GM19193 (cell line): ENCODE results near the gene ZNF708.

Source experiments
- POLR2A ChIP-seq: IDR thresholded peaks from 4 replicates; pipeline ENCODE4 v1.6.1; 2011; ENCODE audit not compliant: insufficient read depth, insufficient read length; ENCODE audit errors: extremely low read depth

The ZNF708 gene

DNA sequence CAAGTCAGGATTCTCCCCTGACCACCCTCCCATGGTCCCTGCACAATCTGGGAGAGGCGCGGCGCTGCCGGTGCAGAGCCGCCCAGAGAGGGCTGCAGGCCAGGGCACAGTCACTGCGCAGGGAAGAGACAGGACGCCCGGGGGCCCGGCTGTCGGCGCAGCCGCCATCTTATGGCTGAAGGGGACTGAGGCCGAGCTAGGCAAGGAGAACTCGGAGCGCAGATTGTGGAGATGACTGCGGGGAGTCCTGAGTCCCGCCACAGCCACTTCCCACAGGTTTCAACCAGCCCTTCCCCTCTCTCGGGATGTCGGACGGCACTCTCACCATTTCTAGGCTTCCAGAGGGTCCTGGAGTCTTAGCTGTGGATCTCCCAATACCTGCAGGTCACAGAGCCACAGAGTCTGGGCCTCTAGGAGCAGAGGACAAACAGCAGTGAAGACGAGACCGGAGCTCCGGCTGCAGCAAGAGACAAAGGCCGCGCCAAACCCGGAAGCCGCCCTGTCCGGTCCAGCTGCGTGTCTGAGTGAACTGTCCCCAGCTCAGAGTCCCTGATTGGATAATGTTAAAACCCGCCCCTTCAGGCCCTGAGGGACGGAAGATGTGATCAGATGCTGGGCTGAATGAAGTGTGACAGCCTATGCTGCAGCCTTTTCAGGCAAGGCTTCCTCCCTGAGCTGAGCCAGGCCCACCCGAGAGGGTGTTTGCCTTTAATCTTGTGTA is at the start of gene ZNF708:
ZNF708 (minus strand) TSS at position 526 of the 721 bp plus-strand sequence; CDS start at position 328, 198 bp downstream.
- peak; percentile 92 for TF ChIP-seq POLR2A

DNA sequence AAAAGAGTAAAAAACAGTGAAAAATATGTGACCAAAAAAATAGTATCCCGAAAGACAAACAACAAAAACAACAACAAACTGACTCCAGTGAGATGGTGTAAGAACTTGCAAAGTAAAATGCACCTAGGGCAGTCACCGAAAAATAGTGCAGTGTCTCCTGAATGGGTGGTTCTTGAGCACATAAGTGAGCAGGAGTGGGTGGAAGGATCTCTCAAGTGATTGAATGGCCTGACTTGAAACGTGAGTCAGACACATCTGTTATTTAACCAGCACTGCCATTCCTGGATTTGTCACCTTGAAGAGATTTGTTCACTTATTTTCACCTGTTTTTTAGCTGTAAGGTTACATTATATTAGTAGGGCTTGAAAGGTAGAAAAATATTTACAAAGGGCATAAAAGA is 33.1 kb upstream of the ZNF708 start:
- TF ChIP-seq POLR2A, result no peak

DNA sequence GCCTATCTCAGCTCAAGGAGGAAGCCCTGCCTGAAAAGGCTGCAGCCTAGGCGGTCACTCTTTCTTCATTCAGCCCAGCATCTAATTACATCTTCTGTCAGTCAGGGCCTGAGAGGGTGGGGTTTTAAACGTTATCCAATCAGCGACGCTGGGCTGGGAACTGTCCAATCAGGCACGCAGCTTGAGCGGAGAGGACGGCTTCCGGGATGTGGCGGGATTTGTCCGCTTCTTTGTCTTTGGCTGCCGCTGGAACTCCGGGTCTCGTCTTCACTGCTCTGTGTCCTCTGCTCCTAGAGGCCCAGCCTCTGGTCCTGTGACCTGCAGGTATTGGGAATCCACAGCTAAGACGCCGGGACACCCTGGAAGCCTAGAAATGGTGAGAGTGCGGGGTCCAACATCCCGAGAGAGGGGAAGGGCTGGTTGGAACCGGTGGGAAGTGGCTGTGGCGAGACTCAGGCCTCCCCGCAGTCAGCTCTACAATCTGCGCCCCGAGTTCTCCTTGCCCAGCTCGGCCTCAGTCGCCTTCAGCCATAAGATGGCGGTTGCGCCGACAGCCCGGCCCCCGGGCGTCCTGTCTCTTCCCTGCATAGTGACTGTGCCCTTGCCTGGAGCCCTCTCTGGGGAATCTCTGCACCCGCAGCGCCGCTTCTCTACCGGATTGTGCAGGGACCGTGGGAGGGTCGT is 29.7 kb upstream of the ZNF708 start, which contains the start of gene ZNF738:
ZNF738 (plus strand) TSS at position 233 of the 684 bp plus-strand sequence; CDS start at position 374, 141 bp downstream.
- peak; percentile 70 for TF ChIP-seq POLR2A

DNA sequence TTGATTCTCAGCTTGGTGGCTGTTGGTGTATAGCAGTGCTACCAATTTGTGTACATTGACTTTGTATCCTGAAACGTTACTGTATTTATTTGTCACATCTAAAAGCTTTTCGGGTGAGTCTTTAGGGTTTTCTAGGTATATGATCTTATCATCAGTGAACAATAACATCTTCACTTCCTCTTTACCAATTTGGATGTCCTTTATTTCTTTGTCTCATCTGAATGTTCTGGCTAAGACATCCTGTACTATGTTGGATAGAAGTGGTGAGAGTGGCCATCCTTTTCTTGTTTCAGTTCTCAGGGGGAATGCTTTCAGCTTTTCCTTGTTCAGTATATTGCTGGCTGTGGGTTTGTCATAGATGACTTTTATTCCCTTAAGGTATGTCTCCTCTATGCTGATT is 23.6 kb upstream of the ZNF708 start:
- TF ChIP-seq POLR2A, result no peak

DNA sequence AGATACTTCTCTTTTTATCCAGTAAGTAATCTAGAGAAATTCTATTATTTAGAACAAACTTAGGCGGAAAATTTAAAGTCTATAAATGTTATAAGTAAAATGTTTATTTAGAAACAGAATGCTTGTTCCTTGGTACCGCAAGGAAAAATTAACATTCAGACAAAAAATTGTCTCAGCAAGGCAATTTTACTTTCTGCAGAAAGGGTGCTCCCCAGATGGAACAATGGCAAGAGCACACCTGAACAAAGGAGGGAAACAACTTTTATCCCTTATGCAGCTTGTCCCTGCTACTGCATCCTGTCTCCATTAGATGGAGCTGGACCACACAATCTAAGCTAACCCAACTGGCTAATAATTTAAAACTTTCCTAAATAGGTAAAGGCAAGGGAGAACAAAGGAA is 6.5 kb upstream of the ZNF708 start:
- no peak for TF ChIP-seq POLR2A

DNA sequence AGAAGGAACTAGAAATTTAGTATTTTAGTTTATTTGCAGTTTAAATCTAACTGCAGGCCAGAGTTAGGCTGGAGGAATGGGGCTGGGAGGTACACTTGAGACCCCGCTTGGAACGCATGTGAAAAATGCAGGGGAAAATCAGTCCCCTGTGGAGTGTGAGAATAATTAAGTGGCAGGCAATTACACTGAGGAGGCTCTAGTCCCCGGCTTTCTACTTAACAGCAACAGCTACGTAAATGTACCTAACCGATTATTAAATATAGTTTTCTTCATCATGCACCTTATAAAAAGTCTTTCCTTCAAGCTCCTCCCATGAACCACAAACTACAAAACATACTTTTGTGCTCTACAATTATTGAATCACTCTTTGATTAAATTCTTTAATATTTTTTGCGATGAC is 804 bp downstream of the ZNF708 start:
- no peak for TF ChIP-seq POLR2A

DNA sequence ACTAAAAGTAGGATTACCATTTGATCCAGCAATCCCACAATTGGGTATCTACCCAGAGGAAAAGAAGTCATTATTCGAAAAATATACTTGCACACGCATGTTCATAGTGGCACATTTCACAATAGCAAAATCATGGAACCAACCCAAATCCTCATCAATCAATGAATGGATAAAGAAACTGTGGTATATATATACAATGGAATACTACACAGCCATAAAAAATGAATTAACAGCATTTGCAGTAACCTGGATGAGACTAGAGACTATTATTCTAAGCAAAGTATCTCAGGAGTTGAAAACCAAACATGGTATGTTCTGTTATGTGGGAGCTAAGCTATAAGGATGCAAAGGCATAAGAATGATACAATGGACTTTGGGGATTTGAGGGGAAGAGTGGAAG is 3.0 kb downstream of the ZNF708 start:
- TF ChIP-seq POLR2A, result no peak

DNA sequence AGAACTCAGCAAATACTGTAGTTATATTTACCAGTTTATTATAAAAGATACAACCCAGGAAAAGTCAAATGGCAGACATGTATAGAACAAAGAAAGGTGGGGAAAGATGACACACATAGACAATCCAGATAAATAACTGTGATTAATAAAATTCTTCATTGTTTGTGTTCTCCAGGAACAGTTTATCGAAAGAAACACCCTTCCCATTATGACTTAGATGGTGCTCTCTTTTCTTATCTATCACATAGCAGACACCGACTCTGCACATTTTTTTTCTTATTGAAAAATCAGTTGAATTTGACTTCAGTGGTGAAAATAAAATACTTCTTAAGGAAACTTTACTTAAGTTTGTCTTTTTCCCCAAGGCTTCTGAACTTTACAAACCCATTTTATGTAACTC is 6.2 kb downstream of the ZNF708 start:
- no peak for TF ChIP-seq POLR2A

DNA sequence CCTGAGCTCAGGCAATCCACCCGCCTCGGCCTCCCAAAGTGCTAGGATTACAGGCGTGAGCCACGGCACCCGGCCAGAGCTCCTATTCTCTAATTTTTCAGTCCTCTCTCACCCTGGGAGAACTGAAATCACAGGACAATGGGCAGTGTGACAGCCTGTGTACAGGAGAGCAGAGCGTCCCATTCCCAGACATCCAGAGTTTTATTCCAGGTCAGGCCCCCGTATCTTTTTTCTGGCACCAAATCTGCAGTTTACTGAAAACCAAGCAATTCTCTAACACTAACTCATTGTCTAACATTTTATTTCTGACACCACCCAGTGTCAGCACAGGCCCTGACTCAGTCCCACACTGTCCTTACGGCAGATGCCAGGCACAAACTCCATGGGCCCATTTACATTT is 6.7 kb downstream of the ZNF708 start:
- TF ChIP-seq POLR2A, result no peak

DNA sequence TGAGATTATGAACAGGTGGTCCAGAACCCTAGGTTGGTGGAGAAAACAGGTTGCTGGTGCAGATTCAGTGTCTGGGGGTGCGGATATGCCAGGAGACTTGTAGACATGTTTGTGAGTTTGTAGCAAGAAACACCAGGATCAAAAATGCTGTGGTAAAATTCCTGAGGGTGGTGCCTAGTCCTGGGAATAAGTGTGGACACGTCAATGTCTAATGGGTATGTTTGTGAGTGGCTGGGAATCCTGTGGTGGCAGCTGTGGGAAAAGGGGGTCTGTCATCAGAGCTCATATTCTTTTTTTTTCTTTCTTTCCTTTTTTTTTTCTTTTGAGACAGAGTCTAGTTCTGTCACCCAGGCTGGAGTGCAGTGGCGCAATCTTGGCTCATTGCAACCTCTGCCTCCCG is 7.2 kb downstream of the ZNF708 start:
- TF ChIP-seq POLR2A, result no peak

DNA sequence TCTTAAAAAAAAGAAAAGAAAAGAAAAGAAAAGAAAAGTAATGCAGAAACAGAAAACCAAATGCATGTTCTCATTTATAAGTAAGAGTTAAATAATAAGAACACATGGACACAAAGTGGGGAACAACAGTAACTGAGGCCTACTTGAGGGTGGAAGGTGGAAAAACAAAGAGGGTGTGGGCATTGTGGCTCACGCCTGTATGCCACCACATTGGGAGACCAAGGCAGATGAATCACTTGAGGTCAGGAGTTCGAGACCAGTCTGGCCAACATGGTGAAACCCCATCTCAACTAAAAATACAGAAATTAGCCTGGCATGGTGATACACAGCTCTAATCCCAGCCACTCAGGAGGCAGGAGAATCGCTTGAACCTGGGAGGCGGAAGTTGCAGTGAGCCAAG is 8.1 kb downstream of the ZNF708 start:
- TF ChIP-seq POLR2A, result no peak

DNA sequence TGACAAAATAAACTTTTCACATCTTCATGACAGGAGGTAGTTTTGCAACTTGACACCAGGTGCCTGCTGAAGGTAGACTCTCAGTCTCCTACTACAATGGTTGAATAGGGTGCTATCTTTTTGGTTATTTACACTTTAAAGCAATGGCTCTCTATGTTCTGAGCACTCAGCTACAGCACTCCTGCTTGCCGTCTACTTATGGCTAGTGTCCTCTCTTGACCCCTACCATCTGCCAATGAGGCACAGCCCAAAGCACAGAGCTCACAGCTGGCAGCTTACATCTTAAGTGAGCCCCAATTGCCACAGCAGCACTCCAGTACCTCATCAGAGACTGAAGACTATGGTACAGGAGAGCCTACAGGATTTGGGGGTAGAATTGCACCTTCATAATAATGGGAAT is 11.4 kb downstream of the ZNF708 start:
- TF ChIP-seq POLR2A, result no peak

DNA sequence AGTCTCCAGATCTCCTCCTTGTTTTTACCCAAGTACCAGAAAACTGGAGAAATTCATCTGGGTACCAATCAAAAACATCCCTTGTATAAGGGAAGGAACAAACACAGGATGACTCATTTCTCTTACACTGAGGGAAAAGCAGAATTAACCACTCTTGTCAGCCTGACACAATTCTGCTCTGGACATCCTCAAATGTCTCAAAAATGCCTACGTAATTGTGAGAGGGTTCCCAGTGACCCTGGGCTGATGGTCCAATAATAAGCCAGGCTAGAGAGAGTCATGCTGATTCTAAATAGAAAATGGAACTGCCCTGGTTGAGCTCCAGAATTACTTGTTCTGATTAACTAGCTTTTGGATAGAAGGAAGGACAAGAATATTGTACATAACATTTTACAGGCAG is 14.5 kb downstream of the ZNF708 start:
- TF ChIP-seq POLR2A, result no peak

DNA sequence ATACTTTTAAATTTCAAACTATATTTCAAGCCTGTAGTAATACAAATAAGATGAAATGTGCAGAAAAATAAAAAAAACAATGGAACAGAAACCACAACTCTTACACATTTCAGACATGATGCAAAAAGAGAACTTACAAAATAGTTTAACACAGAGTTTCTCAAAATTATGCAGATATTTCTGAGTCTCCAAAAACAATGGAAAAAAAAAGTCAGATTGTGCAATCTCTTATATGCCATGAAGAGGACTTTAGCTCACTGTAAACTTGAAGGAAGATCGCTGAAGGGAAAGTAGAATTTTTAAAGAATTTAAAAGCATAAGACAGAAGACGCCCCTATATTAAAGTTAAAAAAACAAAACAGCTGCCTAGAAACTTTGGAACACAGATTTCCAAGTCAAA is 20.4 kb downstream of the ZNF708 start:
- no peak for TF ChIP-seq POLR2A

DNA sequence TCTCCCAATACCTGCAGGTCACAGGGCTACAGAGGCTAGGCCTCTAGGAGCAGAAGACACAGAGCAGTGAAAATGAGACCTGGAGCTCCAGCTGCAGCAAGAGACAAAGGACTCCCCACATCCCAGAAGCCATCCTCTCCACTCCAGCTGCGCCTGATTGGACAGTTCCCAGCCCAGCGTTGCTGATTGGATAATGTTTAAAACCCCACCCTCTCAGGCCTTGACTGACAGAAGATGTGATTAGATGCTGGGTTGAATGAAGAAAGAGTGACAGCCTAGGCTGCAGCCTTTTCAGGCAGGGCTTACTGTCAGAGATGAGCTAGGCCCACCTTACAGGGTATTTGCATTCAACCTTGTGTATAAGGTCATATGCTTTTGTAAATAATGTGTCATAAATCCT is 59.4 kb downstream of the ZNF708 start:
- TF ChIP-seq POLR2A, result no peak

DNA sequence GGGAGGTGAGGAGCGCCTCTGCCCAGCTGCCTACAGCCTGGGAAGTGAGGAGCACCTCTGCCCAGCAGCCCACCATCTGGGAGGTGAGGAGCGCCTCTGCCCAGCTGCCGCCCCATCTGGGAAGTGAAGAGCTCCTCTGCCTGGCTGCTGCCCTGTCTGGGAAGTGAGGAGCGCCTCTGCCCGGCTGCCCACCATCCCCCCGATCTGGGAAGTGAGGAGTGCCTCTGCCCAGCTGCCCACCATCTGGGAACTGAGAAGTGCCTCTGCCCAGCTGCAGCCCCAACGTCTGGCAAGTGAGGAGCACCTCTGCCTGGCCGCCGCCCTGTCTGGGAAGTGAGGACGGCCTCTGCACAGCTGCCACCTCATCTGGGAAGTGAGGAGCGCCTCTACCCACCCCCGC is 64.3 kb downstream of the ZNF708 start:
- TF ChIP-seq POLR2A, result no peak
